SHP77 (cell line): ENCODE results near the gene ARID1B.

Experiments used
- DNase-seq, 2 experiments: peaks; one replicate each; lab custom pipeline; 2025; lab: John Stamatoyannopoulos, UW

Gene ARID1B

GRCh38 chr6:156992020-156992804 is 215.0 kb downstream of the ARID1B start:
- DNase-seq = no peak

DNA sequence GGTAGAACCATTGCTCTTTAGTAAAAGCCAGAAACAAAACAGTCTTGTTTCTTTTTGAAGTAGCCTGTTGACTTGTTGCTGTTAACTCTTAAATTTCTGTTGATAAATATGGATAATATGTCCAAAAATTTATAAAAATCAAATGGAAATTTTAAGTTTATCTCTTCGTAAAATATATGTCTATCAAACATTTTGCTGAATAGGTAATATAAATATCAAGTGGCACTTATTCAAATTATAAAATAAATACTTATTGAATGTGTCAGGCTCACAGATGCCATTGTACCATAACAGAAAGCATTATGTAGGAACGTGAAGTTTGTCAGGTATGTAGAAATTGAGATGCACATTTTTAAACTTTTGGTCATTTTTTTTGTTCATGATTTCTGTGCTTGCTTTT is 216.5 kb downstream of the ARID1B start:
- no peak for DNase-seq

DNA sequence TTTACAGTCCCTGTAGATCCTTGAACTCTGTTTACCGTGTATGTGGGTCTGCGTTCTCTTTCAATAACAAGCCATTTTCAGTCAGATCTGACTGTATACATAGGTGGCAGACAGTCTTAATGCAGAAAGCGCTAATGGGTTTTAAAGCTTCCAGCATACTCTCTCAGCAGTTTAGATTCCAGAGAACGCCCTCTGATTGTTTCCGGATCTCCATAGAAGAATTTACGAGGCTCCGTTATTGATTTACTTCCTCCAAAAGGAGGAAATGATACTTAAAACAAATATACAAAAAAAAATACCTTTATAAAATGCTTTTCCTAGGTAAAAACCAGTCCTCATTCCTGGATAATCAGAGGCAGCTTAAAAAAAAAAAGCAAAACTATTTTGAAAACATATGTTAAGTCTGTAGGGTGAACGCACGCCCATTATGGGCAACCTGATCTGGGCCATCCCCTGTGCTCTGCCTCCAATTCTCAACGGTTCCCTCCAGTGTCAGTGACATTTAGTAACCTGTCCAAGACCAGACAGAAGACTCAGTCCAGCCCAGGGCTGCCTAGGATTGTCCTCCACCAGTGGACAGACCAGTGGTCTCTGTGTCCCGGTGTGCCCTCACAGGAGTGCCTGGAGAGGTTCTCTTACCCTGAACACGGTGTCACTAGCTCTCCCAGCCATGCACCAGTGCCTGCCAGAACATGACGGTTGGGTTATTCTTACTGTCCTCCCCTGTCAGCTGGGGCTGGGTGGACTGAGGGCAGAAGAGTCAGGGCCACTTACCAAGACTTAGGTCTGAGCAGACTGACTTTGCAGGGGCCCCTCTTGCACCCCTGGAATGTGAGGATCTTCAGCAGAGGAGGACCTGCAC is 217.3 kb downstream of the ARID1B start:
- no peak for DNase-seq

- no peak for DNase-seq
Measured at GRCh38 chr6:156995502-156995901, 218.3 kb downstream of the ARID1B start.

GRCh38 chr6:156996265-156996664 is 219.1 kb downstream of the ARID1B start:
- DNase-seq = no peak

DNA sequence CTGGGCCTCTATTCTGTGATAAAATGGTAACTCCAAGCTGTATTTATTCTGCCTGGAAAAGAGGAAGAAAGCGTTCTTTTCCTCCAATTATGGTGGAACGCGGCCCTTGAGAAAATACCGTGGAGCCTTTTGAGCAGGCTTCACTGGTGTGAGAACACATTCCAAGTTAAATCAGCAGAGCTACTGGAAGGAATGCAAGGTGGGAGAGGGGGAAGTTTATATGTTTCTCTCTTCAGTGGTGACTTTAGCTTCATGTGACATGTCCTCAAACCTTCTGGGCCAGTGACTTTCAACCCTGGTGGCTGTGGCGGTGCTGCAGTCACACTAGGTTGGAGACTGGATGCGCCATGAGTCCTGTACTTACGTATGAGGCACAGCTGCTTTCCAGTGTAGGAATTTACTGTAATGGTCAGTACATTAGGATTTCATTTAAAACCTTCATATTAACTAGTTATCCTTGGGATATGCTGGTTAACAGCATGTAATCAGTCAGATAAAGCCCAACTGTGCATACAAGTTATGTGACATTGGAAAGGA is 221.7 kb downstream of the ARID1B start:
- DNase-seq = no peak

DNA sequence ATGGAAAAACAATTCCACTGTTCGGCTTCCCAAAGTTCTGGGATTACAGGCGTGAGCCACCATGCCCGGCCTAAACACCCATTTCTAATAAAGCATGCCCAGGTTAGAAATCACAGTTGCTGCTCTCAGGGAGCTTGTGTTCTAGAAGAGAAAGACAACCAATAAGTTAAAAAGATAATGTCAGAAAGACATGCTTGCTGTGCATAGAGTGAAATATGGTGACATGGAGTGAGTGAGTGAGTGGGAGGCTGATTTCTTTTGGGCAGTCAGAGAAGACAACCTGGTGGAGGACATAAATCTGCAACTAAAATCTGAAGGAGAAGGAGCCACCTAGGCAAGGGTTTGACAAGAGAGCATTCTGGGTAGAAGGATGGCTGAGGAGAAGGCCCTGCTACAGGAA is 222.6 kb downstream of the ARID1B start:
- no peak for DNase-seq

DNA sequence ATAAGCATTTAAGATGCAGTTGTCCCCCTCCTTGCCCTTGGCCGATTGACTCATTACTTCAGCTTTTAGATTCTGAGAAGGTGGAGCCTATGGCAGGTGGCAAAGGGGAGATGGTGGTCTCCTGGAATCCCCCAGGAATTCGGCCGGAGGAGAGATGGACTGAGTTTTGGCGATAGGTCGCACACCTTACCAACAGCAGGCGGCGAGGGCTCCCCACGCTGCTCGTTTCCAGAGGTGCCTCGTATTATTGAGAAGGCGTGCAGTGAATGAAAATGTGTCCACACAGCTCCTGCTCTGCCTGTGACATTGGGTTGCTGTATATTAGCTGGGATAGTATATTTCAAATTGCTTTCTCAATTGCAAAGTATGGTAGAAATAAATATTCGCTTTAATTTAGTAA is 224.5 kb downstream of the ARID1B start:
- no peak for DNase-seq

- no peak for DNase-seq
Measured at GRCh38 chr6:157002774-157003173, 225.6 kb downstream of the ARID1B start.

GRCh38 chr6:157005940-157006339 is 228.8 kb downstream of the ARID1B start:
- no peak for DNase-seq

DNA sequence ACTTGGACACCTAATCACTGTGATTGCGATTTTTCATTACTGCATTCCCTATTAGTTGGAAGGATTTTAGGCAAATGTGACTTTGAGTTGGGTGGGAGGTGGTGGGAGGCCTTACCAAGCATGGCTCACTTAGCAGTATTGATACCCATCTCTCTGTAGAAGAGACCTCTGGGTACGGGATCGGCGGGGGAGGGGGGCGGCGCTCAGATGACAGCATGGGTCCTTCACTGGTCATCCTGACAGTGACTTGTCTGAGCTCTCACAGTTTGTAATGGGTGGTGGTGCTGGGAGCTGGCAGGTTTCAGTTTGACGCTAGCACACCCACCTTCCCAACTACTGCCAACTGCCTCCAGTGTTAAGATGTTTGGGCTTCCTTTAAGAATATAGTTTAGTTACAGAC is 231.4 kb downstream of the ARID1B start:
- DNase-seq = no peak

- DNase-seq = no peak
Measured at GRCh38 chr6:157012355-157012754, 235.2 kb downstream of the ARID1B start.

DNA sequence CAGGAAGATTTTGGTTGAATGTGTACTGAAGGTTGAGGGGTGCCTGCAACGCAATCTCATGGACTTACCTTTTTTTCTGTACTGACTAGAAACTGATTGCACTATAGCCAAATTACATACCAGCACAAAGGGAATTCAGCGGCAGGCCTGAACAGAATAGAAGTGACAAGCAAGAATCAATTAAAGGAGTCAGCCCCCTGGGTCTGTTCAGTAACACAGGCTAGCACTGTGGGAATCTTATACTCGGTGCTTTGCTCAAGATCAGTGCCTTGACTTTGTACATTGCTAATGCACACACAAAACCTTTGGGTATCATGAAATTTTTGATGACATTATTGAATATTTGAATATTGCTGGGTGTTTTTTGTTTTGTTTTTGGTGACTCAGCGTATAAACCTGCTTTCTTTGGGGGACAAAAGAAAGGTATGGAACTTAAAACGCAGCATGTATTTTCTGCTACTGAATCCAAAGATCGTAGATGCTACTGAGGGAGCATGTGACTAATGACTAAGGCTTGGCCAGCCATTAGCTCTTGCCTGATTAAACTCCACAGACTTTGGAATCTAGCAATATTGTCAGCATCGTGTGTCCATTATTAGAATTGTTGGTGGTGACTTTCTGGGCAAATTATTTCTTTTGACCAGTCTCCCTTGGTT is 236.6 kb downstream of the ARID1B start:
- DNase-seq = no peak

GRCh38 chr6:157014871-157015270 is 237.7 kb downstream of the ARID1B start:
- no peak for DNase-seq

- DNase-seq = no peak
Measured at GRCh38 chr6:157017022-157017421, 239.8 kb downstream of the ARID1B start.

DNA sequence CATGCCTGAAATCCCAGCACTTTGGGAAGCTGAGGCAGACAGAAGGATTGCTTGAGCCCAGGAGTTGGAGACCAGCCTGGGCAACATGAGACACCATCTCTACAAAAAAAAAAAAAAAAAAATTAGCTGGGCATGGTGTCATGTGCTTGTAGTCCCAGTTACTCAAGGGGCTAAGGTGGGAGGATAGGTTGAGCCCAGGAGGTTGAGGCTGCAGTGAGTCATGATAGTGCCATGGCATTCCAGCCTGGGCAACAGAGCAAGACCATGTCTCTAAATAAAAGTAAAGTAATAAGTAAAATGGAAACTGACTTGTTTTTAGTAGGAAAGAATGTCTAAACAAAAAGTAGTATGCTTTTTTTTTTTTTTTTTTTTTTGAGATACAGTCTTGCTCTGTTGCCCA is 240.7 kb downstream of the ARID1B start:
- no peak for DNase-seq

- DNase-seq = no peak
Measured at GRCh38 chr6:157019115-157019641, 242.0 kb downstream of the ARID1B start.

- no peak for DNase-seq
Measured at GRCh38 chr6:157019733-157020132, 242.6 kb downstream of the ARID1B start.

DNA sequence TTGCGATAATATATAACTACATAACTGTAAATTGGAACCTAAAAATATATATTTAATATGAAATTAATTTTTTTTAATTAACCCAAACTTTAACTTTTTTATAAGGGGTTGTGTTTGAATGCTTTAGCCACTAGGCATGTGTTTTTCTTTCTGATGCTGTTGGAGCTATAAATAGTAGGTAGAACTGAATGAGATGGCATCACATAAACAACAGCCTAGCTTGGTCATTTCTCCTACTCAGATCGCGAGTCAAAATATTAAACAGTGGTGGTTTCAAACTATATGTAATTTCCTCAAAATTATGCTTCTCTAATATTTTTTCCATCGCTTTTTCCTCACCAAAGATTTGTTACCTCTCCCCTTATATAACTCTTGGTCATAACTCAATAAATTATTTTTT is 243.2 kb downstream of the ARID1B start:
- peak in 1 of 2 experiments; percentile 5 for DNase-seq

DNA sequence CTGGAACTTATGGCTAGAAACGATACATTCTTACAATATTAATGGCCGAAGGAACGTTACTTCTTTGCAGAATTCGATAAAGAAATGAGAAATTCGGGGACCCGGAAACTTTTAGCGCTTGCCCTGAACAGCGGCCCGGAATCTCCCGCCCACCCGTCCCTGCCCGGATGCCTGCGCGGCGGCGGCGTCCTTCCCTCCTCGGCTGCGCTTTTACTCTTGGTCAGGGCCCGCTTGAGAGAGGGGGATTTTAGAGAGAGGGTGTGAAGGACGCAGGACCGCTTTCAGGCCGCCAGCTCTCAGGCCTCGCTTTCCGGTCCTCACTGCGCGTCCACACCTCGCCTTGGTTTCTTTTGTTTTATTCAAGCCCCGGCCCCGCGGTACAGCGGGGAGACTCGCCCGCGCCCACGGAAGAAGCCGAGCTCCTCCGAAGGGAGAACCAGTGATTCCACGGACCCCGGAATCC is 243.7 kb downstream of the ARID1B start:
- DNase-seq = peak; percentile 64

DNA sequence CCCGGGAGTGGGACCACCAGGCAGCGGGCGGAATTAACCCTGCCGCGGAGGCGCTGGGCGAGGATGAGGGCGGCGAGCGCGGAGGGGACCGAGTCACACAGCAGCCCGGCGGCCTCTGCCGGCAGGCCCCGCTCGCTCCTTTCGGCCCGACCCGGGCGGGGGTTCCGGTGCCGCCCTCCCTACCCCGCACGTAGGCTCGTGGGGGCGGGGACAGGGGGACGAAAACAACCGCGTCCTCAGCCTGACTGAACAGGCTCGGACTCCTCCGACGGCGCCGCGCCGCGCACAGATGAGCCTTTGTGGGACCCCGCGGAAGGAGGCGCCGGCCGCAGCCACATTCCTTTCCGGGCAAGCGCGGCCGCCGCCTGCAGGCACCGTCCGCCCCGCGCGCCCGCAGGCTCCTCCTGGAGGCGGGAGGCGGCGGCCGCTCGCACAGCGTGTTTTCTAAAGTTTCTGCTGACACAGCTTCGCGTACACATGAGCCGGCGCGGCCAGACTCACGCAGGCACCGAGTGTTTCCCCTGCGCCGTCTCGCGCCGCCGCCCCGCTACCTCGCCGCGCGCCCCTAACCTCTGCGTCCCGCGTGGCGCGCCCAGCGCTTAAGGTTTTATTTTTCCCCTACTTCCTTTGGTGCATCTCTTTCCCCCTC is 244.3 kb downstream of the ARID1B start:
- peak; percentile 75 to 91 for DNase-seq
